Smooth muscle cell (in vitro differentiated cells): ENCODE results near the gene SPACA7. TPM values are rescaled to one million over a fixed set of nuclear protein-coding genes. Genes with fewer than 3 reads are reported as not detected.

Experiments
- DNase-seq: peaks from one replicate; lab custom pipeline; 2025; ENCODE audit not compliant: unreplicated experiment; lab: John Stamatoyannopoulos, UW
- H2AFZ ChIP-seq: fragments of 200-600 bp; sonication (generic); 2 replicates; pipeline ENCODE4 v1.6.0; 2016; ENCODE audit warnings: antibody characterized with exemption, low read depth, mild to moderate bottlenecking
- H3F3A ChIP-seq: fragments of 200-600 bp; sonication (generic); 2 replicates; pipeline ENCODE4 v1.6.0; 2017; ENCODE audit warnings: antibody characterized with exemption, low read depth
- H3K27ac ChIP-seq: fragments of 200-600 bp; sonication (generic); 2 replicates; pipeline ENCODE4 v1.5.1; 2016; ENCODE audit warnings: low read depth, mild to moderate bottlenecking
- H3K27me3 ChIP-seq: fragments of 200-600 bp; sonication (generic); 2 replicates; pipeline ENCODE4 v1.6.1; 2016; ENCODE audit warnings: low read depth, mild to moderate bottlenecking
- H3K36me3 ChIP-seq: fragments of 200-600 bp; sonication (generic); 2 replicates; pipeline ENCODE4 v1.5.1; 2016; ENCODE audit warnings: low read depth
- H3K4me1 ChIP-seq: fragments of 200-600 bp; sonication (generic); 2 replicates; pipeline ENCODE4 v1.5.1; 2016; ENCODE audit warnings: low read depth
- H3K4me2 ChIP-seq: fragments of 200-600 bp; sonication (generic); 2 replicates; pipeline ENCODE4 v1.6.0; 2016; ENCODE audit warnings: mild to moderate bottlenecking
- H3K4me3 ChIP-seq: fragments of 200-600 bp; sonication (generic); 2 replicates; pipeline ENCODE4 v1.5.1; 2016; ENCODE audit warnings: mild to moderate bottlenecking
- H3K79me2 ChIP-seq: fragments of 200-600 bp; sonication (generic); 2 replicates; pipeline ENCODE4 v1.6.0; 2016; ENCODE audit warnings: low read depth, mild to moderate bottlenecking
- H3K9ac ChIP-seq: fragments of 200-600 bp; sonication (generic); 2 replicates; pipeline ENCODE4 v1.6.0; 2016; ENCODE audit warnings: low read depth
- H3K9me3 ChIP-seq: fragments of 200-600 bp; sonication (generic); replicated peaks from 2 replicates; pipeline ENCODE4 v1.5.1; 2016; ENCODE audit warnings: low read depth
- H4K20me1 ChIP-seq: fragments of 200-600 bp; sonication (generic); 2 replicates; pipeline ENCODE4 v1.6.0; 2016; ENCODE audit warnings: low read depth
- CTCF ChIP-seq: fragments of 200-600 bp; sonication (generic); IDR thresholded peaks from 2 replicates; pipeline ENCODE4 v1.5.1; 2017; ENCODE audit warnings: borderline replicate concordance, mild to moderate bottlenecking, antibody characterized with exemption; ENCODE audit not compliant: insufficient read depth, poor library complexity, severe bottlenecking
- WGBS: methylation state at CpG from one replicate; pipeline ENCODE4 v1.1.7; 2016; ENCODE audit warnings: low lambda C conversion rate; 5-methylcytosine and 5-hydroxymethylcytosine counted together
- polyA plus RNA-seq: library from polyadenylated mRNA; unstranded; fragments of >200 nt; fragmentation: Nextera tagmentation; extraction: Ambion mirVana; gene quantifications from 2 replicates; pipeline ENCODE4 v1.2.1, GENCODE V29; 2016
- total RNA-seq: library from RNA; depleted of rRNA; stranded (reverse); fragments of >200 nt; gene quantifications from 2 replicates; pipeline ENCODE4 v1.2.3, GENCODE V29; 2014

SPACA7 gene
- total and polyA plus RNA-seq, 2 experiments from 2014 or later: not detected

- no peak overlapping the region for H3K4me2 ChIP-seq
These were observed 40.5 kb downstream of the SPACA7 start for GRCh38 chr13:112416647-112417046.

GRCh38 chr13:112417079-112417478 lies 40.9 kb downstream of the SPACA7 start:
- no peaks in the 10 kb centered on the region for H3K79me2 ChIP-seq
- peaks cover 11% of the 10 kb centered on the region for H3K9me3 ChIP-seq
- no peak overlapping the region for H2AFZ ChIP-seq
- no peak for DNase-seq
- no peak overlapping the region for H3K4me3 ChIP-seq
- H4K20me1 ChIP-seq: no peaks in the 10 kb centered on the region
- no peaks in the 10 kb centered on the region for H3K4me1 ChIP-seq
- H3K4me2 ChIP-seq: no peak overlapping the region
- H3K9ac ChIP-seq: no peak overlapping the region
- H3K36me3 ChIP-seq: no peaks in the 10 kb centered on the region
- no peak for TF ChIP-seq CTCF
- H3F3A ChIP-seq: no peaks in the 10 kb centered on the region
- no peak overlapping the region for H3K27ac ChIP-seq
- no peaks in the 10 kb centered on the region for H3K27me3 ChIP-seq

More at GRCh38 chr13:112416647-112417046, 40.5 kb downstream of the SPACA7 start:
- no peak for DNase-seq
- no peaks in the 10 kb centered on the region for H3K27me3 ChIP-seq
- no peaks in the 10 kb centered on the region for H3F3A ChIP-seq
- no peak overlapping the region for H3K9ac ChIP-seq
- H3K79me2 ChIP-seq: no peaks in the 10 kb centered on the region
- no peak for TF ChIP-seq CTCF
- H3K27ac ChIP-seq: no peak overlapping the region
- no peak overlapping the region for H2AFZ ChIP-seq
- H3K9me3 ChIP-seq: peaks cover 9% of the 10 kb centered on the region
- no peaks in the 10 kb centered on the region for H3K4me1 ChIP-seq
- WGBS: 68% methylated on average over 1 of the region's 1 CpG
- no peak overlapping the region for H3K4me3 ChIP-seq
- H3K36me3 ChIP-seq: no peaks in the 10 kb centered on the region
- H4K20me1 ChIP-seq: no peaks in the 10 kb centered on the region

DNA sequence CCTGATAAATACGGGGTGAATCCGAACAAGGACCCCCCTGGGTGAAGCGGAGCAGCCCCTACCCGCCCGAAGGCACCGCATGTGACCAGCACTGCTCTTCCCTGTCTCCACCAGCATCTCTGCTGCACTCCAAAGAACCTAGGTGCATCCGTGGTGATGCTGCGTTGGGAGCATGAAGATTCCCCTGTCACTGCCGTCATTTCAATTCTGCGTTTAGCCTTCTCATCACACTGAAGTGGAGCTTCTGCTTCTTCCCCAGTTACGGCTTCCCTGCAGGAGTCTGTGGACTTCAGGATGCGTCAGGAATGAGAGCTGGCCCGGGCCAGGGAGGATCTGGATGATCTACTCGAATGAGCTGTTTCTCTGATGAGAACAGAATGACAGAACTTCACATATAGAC lies 47.9 kb downstream of the SPACA7 start:
- Histone ChIP-seq H3K79me2 (no peaks in the 10 kb centered on the region), H3F3A (no peaks in the 10 kb centered on the region), H3K4me3 (no peak overlapping the region), H2AFZ (no peak overlapping the region), H3K4me1 (no peaks in the 10 kb centered on the region), H3K9ac (no peak overlapping the region), H3K27me3 (no peaks in the 10 kb centered on the region), H3K4me2 (no peak overlapping the region), H4K20me1 (no peaks in the 10 kb centered on the region), H3K36me3 (no peaks in the 10 kb centered on the region), H3K27ac (no peak overlapping the region), H3K9me3 (peaks cover 22% of the 10 kb centered on the region)
- no peak for TF ChIP-seq CTCF
- DNase-seq: no peak
- WGBS: 88% methylated on average over 14 of the region's 14 CpGs

- no peak for TF ChIP-seq CTCF
- H4K20me1 ChIP-seq: no peaks in the 10 kb centered on the region
These were observed 52.5 kb downstream of the SPACA7 start for GRCh38 chr13:112428704-112429103.

More at GRCh38 chr13:112428704-112429103, 52.5 kb downstream of the SPACA7 start:
- Histone ChIP-seq H3K27me3 (no peaks in the 10 kb centered on the region), H3K9me3 (peaks cover 11% of the 10 kb centered on the region), H3K4me3 (no peak overlapping the region), H3K36me3 (no peaks in the 10 kb centered on the region), H3K9ac (no peak overlapping the region), H3F3A (no peaks in the 10 kb centered on the region), H3K27ac (no peak overlapping the region), H2AFZ (no peak overlapping the region), H3K4me1 (no peaks in the 10 kb centered on the region), H3K4me2 (no peak overlapping the region), H3K79me2 (no peaks in the 10 kb centered on the region)
- no peak for DNase-seq
